A549 (cell line): ENCODE data around the gene MCAM.

Experiments
- CEBPB ChIP-seq, 2 experiments: fragments of >200 bp in 1 of 2; sonication (Bioruptor Twin) in 1 of 2; formaldehyde crosslinking in 1 of 2; IDR thresholded peaks; 2 replicates each; pipeline ENCODE4 v1.6.1; 2012 to 2016
- CTCF ChIP-seq: fragments of >200 bp; sonication (Bioruptor Twin); formaldehyde crosslinking; IDR thresholded peaks from 3 replicates; pipeline ENCODE4 v1.5.1; 2016
- HMGXB4 ChIP-seq: fragments of 250-450 bp; sonication (Bioruptor Pico); IDR thresholded peaks from 2 replicates; pipeline ENCODE4 v1.5.0; 2021; ENCODE audit warnings: mild to moderate bottlenecking, moderate library complexity, borderline replicate concordance
- MAZ ChIP-seq: fragments of 150-350 bp; IDR thresholded peaks from 2 replicates; pipeline ENCODE4 v1.6.1; 2014; ENCODE audit warnings: antibody characterized with exemption, low read depth, low read length, borderline replicate concordance
- MYC ChIP-seq: IDR thresholded peaks from 2 replicates; pipeline ENCODE4 v1.6.1; 2012; ENCODE audit warnings: mild to moderate bottlenecking, inconsistent platforms, low read length, improper control_type of control experiment, borderline replicate concordance
- NFE2L2 ChIP-seq: fragments of 150-350 bp; conservative IDR thresholded peaks from 2 replicates; pipeline ENCODE4 v1.6.1; 2014; ENCODE audit warnings: low read length
- RAD21 ChIP-seq, 2 experiments: fragments of >200 bp in 1 of 2; sonication (Bioruptor Twin) in 1 of 2; formaldehyde crosslinking in 1 of 2; IDR thresholded peaks in 1 of 2; conservative IDR thresholded peaks in 1 of 2; 2 replicates in 1 of 2; 3 replicates in 1 of 2; pipeline ENCODE4 v1.6.1; 2012 to 2018; ENCODE audit warnings: inconsistent platforms in 1 of 2
- REST ChIP-seq: fragments of 200-600 bp; sonication (generic); IDR thresholded peaks from 2 replicates; pipeline ENCODE4 v1.6.1; 2016; ENCODE audit warnings: antibody characterized with exemption, mild to moderate bottlenecking, moderate library complexity
- RFX5 ChIP-seq: fragments of 450-650 bp; IDR thresholded peaks from 2 replicates; pipeline ENCODE4 v1.7.1; 2014; ENCODE audit warnings: antibody characterized with exemption, mild to moderate bottlenecking, moderate library complexity
- SREBF2 ChIP-seq: fragments of 450-650 bp; IDR thresholded peaks from 2 replicates; pipeline ENCODE4 v1.6.1; 2014; ENCODE audit warnings: mild to moderate bottlenecking, moderate library complexity
- USF2 ChIP-seq: fragments of 450-650 bp; IDR thresholded peaks from 2 replicates; pipeline ENCODE4 v1.6.1; 2014; ENCODE audit warnings: antibody characterized with exemption

- TF ChIP-seq REST (no peak), CTCF (no peak), SREBF2 (no peak), MYC (no peak), NFE2L2 (no peak), USF2 (no peak), MAZ (no peak), CEBPB (IDR thresholded peaks at IDR 0.05) (no peak), HMGXB4 (CRISPR knock-in tag) (no peak), RFX5 (no peak), RAD21 (conservative IDR thresholded peaks at IDR 0.05 in 1 of 2, IDR thresholded peaks at IDR 0.05 in 1 of 2) (no peak)
These were observed 34.3 kb upstream of the MCAM start for GRCh38 chr11:119351232-119351631.
